Stomach (tissue), 4 donors: Measurements from ENCODE around the gene TTLL3.

Experiments used
- CTCF ChIP-seq, 7 experiments: fragments of 450-650 bp in 4 of 7; fragments of 200-600 bp in 3 of 7; sonication (generic) in 3 of 7; IDR thresholded peaks; one replicate each; pipeline ENCODE4 v1.5.1; 2016 to 2019; ENCODE audit warnings: antibody characterized with exemption in 7 of 7, control low read depth in 2 of 7, mild to moderate bottlenecking in 1 of 7
- POLR2A ChIP-seq, 4 donors: fragments of 450-650 bp; IDR thresholded peaks; one replicate each; pipeline ENCODE4 v1.6.1; 2016; ENCODE audit warnings: antibody characterized with exemption in 4 of 4, control low read depth in 2 of 4, mild to moderate bottlenecking in 1 of 4, moderate library complexity in 1 of 4
- POLR2AphosphoS5 ChIP-seq, 3 donors: sonication (generic); formaldehyde crosslinking; IDR thresholded peaks; one replicate each; pipeline ENCODE4 v1.6.1; 2016; ENCODE audit warnings: antibody characterized with exemption in 3 of 3

- TF ChIP-seq POLR2AphosphoS5 (IDR thresholded peaks at IDR 0.05): no peak
- no peak for TF ChIP-seq CTCF (IDR thresholded peaks at IDR 0.05)
- no peak for TF ChIP-seq POLR2A (IDR thresholded peaks at IDR 0.05)
Observed at GRCh38 chr3:9867106-9867505, 57.0 kb downstream of the TTLL3 start.
